DMS53 treated with DMSO at 0.1 percent for 48 hours (cell line): ENCODE measurements around the gene KSR2.

Experiments used
- DNase-seq: peaks from one replicate; lab custom pipeline; 2025; ENCODE audit not compliant: unreplicated experiment; lab: John Stamatoyannopoulos, UW

Gene KSR2

GRCh38 chr12:117589021-117589420 lies 379.8 kb downstream of the KSR2 start:
- DNase-seq = no peak

DNA sequence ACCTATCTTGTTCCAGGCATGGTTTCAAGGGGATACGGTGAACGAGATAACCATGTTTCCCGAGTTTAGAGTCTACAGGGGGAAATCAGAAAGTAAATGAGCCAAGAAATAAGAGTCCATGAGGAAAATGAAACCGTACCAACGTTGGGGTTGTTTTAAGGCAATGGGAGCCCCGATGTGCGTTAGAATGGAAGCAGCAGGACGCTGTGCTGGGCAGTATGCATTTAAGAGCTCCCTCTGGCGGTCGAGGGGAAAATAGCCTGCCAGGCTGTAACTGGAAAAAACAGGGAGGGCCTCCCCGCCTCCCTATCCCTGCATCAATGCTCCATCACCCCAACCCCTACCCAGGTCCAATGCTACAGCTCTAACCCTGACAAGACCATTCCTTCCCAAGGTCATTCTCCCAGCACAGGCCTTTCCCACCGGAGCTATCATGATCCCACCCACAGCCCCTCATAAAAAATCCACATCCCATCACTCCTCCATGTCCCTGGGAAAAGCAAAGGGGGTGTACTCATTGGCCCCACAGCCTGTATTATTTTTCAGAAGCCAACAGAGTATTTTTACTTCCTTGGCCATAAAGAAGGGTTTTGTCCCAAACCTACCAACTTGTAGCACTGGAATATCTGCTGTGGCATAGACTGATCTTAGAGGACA lies 381.0 kb downstream of the KSR2 start:
- peak; percentile 64 for DNase-seq

DNA sequence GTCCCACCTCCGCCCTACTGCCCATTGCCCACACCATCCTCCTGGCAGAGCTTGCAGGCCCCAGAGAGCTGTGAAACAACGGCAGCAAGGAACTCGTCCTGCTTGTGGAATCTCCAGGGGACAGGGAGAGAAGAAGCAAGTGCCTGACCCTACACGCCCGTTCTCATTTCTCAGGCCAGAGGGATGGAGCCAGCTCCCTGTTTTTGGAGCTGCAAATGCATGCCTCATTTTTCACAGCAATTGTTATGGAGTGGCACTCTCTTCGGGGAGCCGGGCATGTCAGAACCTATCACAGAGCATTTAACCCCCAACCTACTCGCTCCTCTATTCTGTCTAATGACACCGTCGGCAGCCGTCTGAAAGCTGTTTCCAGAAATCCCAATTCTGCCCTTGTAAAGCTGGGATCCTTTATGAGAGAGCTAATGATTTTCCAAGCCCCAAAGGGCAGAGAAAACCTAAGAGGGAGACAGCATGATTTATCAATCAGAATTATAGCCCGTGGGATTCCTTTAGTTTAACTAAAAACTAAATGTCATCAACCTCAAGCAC lies 385.0 kb downstream of the KSR2 start:
- no peak for DNase-seq

- DNase-seq = no peak
Measured at GRCh38 chr12:117583092-117583491, 385.7 kb downstream of the KSR2 start.

- no peak for DNase-seq
Measured at GRCh38 chr12:117582135-117582784, 386.5 kb downstream of the KSR2 start.

- no peak for DNase-seq
Measured at GRCh38 chr12:117580718-117581062, 388.1 kb downstream of the KSR2 start.

DNA sequence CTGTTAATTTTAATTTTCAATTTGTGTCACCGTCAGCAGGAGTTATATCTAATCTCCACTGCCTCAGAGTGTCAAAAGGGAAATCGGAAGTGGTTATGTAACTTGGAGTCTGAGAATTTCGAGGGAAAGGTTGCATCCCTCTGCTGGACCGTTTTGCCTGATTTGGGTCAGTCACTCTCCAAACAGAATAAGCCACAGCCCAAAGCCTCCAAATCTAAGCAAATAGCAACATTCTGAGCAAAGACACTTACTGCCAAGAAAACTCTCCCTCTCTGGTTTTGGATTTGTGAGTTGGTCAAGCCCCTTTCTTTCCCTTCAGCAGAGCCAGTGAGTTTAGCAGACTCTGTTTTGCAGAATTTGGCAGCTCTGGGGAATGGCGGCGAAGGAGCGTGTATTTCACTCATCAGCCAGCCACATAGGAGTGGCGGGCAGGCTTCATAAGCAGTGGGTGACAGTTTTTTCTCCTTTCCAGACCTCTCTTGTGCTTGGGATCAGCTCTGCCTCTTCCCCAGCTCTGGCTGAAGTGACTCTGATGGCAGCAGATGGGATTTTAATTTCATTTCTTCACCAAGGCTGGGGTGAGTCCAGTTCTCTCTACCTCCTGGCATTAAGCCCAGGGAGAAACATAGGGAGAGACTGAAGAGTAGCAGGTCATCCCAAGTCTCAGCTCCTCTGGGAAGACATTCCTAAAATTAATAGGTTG lies 388.6 kb downstream of the KSR2 start:
- no peak for DNase-seq

DNA sequence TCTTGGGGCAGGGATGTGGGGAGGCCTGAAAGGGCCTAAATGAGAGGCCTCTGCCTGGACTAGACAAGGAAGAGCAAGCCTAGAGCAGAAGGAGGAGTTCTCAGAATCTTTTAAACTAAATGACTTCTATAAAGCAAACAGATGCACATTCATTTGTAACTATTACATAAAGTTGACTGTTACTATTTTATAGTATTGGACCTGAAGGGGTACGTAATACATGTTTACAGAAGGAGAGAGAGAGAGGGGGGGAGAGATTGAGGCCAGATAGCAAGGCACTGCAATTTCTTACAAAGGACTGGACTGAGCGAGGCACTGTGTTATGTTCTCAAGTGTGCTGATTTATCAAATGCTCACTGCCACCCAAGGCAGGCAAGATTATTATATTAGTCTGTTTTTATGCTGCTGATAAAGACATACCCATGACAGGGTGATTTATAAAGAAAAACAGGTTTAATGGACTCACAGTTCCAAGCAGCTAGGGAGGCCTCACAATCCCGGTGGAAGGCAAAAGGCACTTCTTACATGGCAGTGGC lies 391.6 kb downstream of the KSR2 start:
- no peak for DNase-seq

- DNase-seq = no peak
Measured at GRCh38 chr12:117576053-117576452, 392.7 kb downstream of the KSR2 start.

- no peak for DNase-seq
Measured at GRCh38 chr12:117574655-117575054, 394.1 kb downstream of the KSR2 start.

DNA sequence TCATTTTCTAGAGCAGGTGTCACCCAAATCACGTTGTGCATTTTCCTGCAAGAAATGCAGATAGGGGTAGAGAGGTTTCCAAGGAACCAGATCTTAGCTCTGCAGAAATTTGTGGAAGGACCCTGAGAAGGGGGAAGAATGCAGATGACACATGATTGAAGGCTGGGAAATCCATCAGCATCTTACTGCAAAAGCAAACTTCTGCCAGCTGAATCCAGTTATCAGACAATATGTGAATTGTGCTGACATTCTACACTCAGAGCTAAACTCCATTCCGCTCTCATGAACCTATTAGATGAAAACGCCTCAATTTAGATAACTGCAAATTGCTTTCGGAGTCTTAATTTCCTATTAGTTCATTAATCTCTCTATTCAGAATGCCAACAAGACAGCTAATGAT lies 396.0 kb downstream of the KSR2 start:
- no peak for DNase-seq

DNA sequence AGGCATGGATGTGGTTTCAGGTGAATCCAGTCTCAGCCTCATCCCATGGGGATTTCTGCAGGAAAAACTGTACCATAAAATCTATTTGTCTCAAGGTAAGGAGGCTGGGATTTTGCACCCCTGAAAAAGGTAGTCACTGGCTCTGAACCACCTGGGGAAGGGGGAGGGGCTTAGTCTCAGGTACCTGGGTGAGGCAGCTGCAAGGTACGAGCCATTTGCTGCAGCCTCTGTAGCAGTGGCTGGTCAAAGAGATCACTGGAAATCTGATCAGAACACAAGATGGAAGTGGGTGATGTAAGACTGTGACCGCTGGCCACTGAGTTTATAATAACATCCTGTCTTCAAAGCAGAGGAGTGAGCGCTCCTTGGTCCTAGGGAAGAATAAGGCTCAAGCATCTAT lies 397.5 kb downstream of the KSR2 start:
- DNase-seq = no peak

GRCh38 chr12:117570608-117571007 lies 398.2 kb downstream of the KSR2 start:
- no peak for DNase-seq

DNA sequence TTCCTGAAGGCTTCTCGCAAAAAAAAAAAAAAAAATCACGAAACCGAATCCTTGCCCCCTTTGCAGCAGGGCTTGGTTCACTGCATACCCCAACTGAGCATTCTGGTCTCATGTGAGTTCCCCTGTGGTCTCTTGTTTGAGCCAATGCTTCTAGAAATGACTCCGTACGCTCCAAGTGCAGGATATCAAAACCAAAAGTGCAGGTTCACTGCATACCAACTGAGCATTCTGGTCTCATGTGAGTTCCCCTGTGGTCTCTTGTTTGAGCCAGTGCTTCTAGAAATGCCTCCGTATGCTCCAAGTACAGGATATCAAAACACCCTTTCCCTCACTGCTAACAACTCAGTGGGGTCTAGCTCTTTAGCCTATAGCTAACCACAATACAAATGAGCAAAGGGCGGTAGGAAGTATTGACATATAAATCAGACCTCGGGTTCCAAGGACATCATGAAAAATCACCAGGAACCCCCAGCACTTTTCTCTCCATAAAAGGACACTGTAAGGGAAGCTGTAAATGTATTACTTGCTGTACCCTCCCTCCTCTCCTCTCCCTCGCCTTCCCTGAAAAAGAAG lies 401.1 kb downstream of the KSR2 start:
- no peak for DNase-seq

GRCh38 chr12:117564881-117565280 lies 403.9 kb downstream of the KSR2 start:
- DNase-seq = no peak

- no peak for DNase-seq
Measured at GRCh38 chr12:117563706-117564105, 405.1 kb downstream of the KSR2 start.

DNA sequence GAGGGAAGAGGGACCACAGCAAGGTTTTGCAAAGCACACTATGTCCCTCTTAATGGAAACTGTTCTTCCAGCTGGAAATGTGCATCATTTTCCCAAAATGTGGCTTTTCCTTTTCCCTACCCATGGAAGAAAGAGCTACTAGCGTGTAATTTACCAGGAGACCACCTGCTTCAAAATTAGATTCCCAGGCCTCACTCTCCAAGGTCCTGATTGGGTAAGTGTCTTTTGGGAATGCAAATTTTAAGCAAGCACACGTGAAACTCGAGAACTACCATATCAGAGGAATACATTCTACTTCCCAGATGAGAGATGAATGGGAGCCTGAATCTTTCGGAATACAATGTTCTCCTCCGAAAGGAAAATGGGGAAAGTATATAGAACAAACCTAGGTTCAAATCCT lies 405.8 kb downstream of the KSR2 start:
- no peak for DNase-seq

GRCh38 chr12:117561990-117562389 lies 406.8 kb downstream of the KSR2 start:
- DNase-seq = no peak

- DNase-seq = no peak
Measured at GRCh38 chr12:117559978-117560377, 408.8 kb downstream of the KSR2 start.

GRCh38 chr12:117555889-117556288 lies 412.9 kb downstream of the KSR2 start:
- no peak for DNase-seq

DNA sequence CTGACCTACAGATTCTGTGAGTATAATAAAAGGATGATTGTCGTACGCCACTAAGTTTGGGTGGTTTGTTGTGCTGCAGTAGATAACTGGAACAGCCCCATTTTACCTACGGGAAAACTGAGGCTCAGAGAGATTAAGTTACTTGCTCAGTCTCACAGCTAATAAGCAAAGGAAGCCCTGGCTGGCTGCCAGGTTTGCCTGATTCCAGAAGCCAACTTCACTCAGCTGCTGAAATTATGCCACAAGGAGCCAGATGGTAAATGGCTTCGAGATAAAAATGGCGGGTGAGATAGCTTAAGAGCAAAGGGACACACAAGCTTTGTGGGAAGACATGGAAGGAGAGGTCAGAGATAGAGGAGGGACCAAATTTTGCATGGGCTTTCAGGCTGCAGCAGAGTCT lies 415.8 kb downstream of the KSR2 start:
- DNase-seq = no peak

DNA sequence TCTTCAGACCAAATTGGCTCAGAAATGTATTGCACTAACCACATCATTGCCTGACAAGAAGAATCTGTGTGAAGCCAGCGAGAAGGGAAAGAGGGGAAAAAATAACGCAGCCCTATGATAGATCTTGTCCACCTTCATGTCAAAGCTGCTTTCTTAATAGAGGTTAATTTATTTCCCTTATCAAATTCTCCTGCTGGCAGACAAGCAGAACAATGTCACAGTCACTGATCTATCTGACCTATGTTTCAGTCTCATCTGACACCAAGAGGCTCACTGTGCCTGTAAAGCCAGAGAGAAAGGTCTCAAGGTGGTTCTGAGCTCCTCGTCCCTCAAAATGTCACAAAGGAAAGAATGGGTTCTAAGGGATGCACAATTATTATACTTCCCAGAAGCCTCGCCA lies 417.1 kb downstream of the KSR2 start:
- no peak for DNase-seq
